SU-DHL-6 (cell line): ENCODE data around the gene GRAP2.

Experiments used
- CTCF ChIP-seq: fragments of 200-600 bp; sonication (generic); IDR thresholded peaks from one replicate; pipeline ENCODE4 v1.5.1; 2017; ENCODE audit warnings: antibody characterized with exemption, mild to moderate bottlenecking, low read length, moderate library complexity; ENCODE audit not compliant: insufficient read depth, poor library complexity, severe bottlenecking
- EZH2phosphoT487 ChIP-seq: fragments of 200-600 bp; sonication (generic), shearing (Covaris generic); conservative IDR thresholded peaks from 2 replicates; pipeline ENCODE4 v1.6.1; 2018; ENCODE audit warnings: mild to moderate bottlenecking, antibody characterized with exemption, low read length, moderate library complexity, mixed read lengths

- TF ChIP-seq EZH2phosphoT487 = no peak
- no peak for TF ChIP-seq CTCF
Measured at GRCh38 chr22:39983346-39983745, 82.5 kb downstream of the GRAP2 start.
